Raji (cell line): ENCODE data around the gene ODAPH.

ENCODE experiments used
- POLR2A ChIP-seq: IDR thresholded peaks from 2 replicates; pipeline ENCODE4 v1.6.1; 2011; ENCODE audit warnings: low read depth, low read length, control low read depth; ENCODE audit not compliant: insufficient read depth

The ODAPH gene

GRCh38 chr4:75555294-75556164 lies at the start of gene ODAPH:
ODAPH (plus strand) TSS chr4:75556066; CDS start chr4:75556083, 17 bp downstream.
- TF ChIP-seq POLR2A, result no peak

GRCh38 chr4:75511841-75512240 lies 44.0 kb upstream of the ODAPH start:
- no peak for TF ChIP-seq POLR2A

- no peak for TF ChIP-seq POLR2A
Observed at GRCh38 chr4:75512386-75513211, 43.3 kb upstream of the ODAPH start.

GRCh38 chr4:75513526-75514130 lies 42.2 kb upstream of the ODAPH start:
- no peak for TF ChIP-seq POLR2A

GRCh38 chr4:75514131-75514948 lies 41.5 kb upstream of the ODAPH start, which contains the start of the genes RCHY1 and THAP6:
RCHY1 (minus strand) TSS chr4:75514403; CDS start chr4:75514286, 117 bp downstream.
THAP6 (plus strand) TSS chr4:75514473; CDS start chr4:75515453, 980 bp downstream.
- TF ChIP-seq POLR2A, result peak; percentile 98

GRCh38 chr4:75514949-75515612 lies 40.8 kb upstream of the ODAPH start:
- TF ChIP-seq POLR2A, result no peak

- no peak for TF ChIP-seq POLR2A
Observed at GRCh38 chr4:75516144-75516543, 39.7 kb upstream of the ODAPH start.

GRCh38 chr4:75525086-75525485 lies 30.8 kb upstream of the ODAPH start:
- TF ChIP-seq POLR2A, result no peak

- no peak for TF ChIP-seq POLR2A
Observed at GRCh38 chr4:75525910-75526309, 30.0 kb upstream of the ODAPH start.

GRCh38 chr4:75527482-75527881 lies 28.4 kb upstream of the ODAPH start:
- no peak for TF ChIP-seq POLR2A

- no peak for TF ChIP-seq POLR2A
Observed at GRCh38 chr4:75530556-75531322, 25.1 kb upstream of the ODAPH start.

GRCh38 chr4:75542824-75543223 lies 13.0 kb upstream of the ODAPH start:
- TF ChIP-seq POLR2A, result no peak

- no peak for TF ChIP-seq POLR2A
Observed at GRCh38 chr4:75544870-75545269, 11.0 kb upstream of the ODAPH start.
